Naive thymus-derived CD4-positive, alpha-beta T cell (primary cell): ENCODE results near the gene ABCC11. TPM values are rescaled to one million over a fixed set of nuclear protein-coding genes. Genes with fewer than 3 reads are reported as not detected.

Experiments used
- ATAC-seq: fragments of 150-1000 bp; cut with Tn5 transposase; 2 replicates; pipeline ENCODE4 v1.10.0; 2021; ENCODE audit warnings: mild to moderate bottlenecking, moderate library complexity
- CTCF ChIA-PET: fragments of 350-600 bp; sonication (Branson Sonifier 250); formaldehyde crosslinking; loops from one replicate; lab custom pipeline; 2021; ENCODE audit warnings: antibody characterized with exemption; lab: Charles Lee
- POLR2A ChIA-PET: fragments of 350-600 bp; sonication (Branson Sonifier 250); formaldehyde crosslinking; loops from one replicate; lab custom pipeline; 2021; ENCODE audit warnings: antibody characterized with exemption, inconsistent platforms; lab: Charles Lee
- DNase-seq, 9 donors: peaks; one replicate each; pipeline versions ENCODE4 v3.0.0 to v3.0.0-alpha.2; 2020 to 2022; ENCODE audit warnings: mixed read lengths in 1 of 9
- H3K27ac ChIP-seq: one replicate; pipeline ENCODE4 v1.7.0; 2013; ENCODE audit warnings: mild to moderate bottlenecking, low read depth, low read length, moderate library complexity
- H3K27me3 ChIP-seq, 2 donors: one replicate each; pipeline ENCODE4 v1.7.0; 2013; ENCODE audit warnings: low read length in 2 of 2, mild to moderate bottlenecking in 2 of 2, moderate library complexity in 2 of 2; ENCODE audit not compliant: control insufficient read depth in 2 of 2, insufficient read depth in 2 of 2
- H3K36me3 ChIP-seq, 3 experiments: 1 replicate in 2 of 3; 2 replicates in 1 of 3; pipeline ENCODE4 v1.7.0; 2013; ENCODE audit warnings: low read length in 3 of 3, mild to moderate bottlenecking in 3 of 3, moderate library complexity in 1 of 3; ENCODE audit not compliant: insufficient read depth in 3 of 3, control insufficient read depth in 2 of 3
- H3K4me1 ChIP-seq, 2 donors: one replicate each; pipeline ENCODE4 v1.7.0; 2013; ENCODE audit warnings: low read length in 2 of 2, mild to moderate bottlenecking in 2 of 2, moderate library complexity in 1 of 2; ENCODE audit not compliant: control insufficient read depth in 2 of 2, insufficient read depth in 2 of 2
- H3K4me3 ChIP-seq: 2 replicates; pipeline ENCODE4 v1.7.0; 2013; ENCODE audit warnings: mild to moderate bottlenecking, low read length
- H3K9me3 ChIP-seq, 3 experiments: 1 replicate in 2 of 3; 2 replicates in 1 of 3; pipeline ENCODE4 v1.7.0; 2013; ENCODE audit warnings: low read length in 3 of 3; ENCODE audit not compliant: control insufficient read depth in 2 of 3
- H3K27ac Mint-ChIP-seq, 9 donors: one replicate each; pipeline ENCODE4 v1.8.0; 2020 to 2022; ENCODE audit warnings: mixed read lengths in 9 of 9, mild to moderate bottlenecking in 8 of 9, moderate library complexity in 5 of 9, inconsistent platforms in 2 of 9
- H3K27me3 Mint-ChIP-seq, 5 donors: one replicate each; pipeline ENCODE4 v1.8.0; 2021 to 2022; ENCODE audit warnings: mixed read lengths in 5 of 5, mild to moderate bottlenecking in 1 of 5
- H3K36me3 Mint-ChIP-seq, 5 donors: one replicate each; pipeline ENCODE4 v1.8.0; 2020 to 2022; ENCODE audit warnings: mixed read lengths in 5 of 5, mild to moderate bottlenecking in 3 of 5, inconsistent platforms in 1 of 5
- H3K4me1 Mint-ChIP-seq, 7 donors: one replicate each; pipeline ENCODE4 v1.8.0; 2020 to 2022; ENCODE audit warnings: mixed read lengths in 7 of 7, mild to moderate bottlenecking in 3 of 7, inconsistent platforms in 1 of 7
- H3K4me3 Mint-ChIP-seq, 10 donors: one replicate each; pipeline ENCODE4 v1.8.0; 2020 to 2022; ENCODE audit warnings: mild to moderate bottlenecking in 10 of 10, mixed read lengths in 10 of 10, moderate library complexity in 6 of 10, inconsistent platforms in 2 of 10
- H3K9me3 Mint-ChIP-seq, 11 donors: one replicate each; pipeline ENCODE4 v1.8.0; 2020 to 2022; ENCODE audit warnings: mixed read lengths in 11 of 11, mild to moderate bottlenecking in 4 of 11, inconsistent platforms in 1 of 11, moderate library complexity in 1 of 11
- intact Hi-C, 2 donors: fragments of 100-400 bp; cut with micrococcal nuclease; formaldehyde crosslinking; loops; one replicate each; pipeline ENCODE4 v1.15.1; 2023
- polyA plus RNA-seq, 2 donors: library from polyadenylated mRNA; unstranded; fragments of 300-500 nt; fragmentation: Illumina TruSeq; gene quantifications; one replicate each; pipeline ENCODE4 v1.2.3, GENCODE V29; 2021
- total RNA-seq, 6 experiments: library from RNA in 5 of 6; stranded (reverse) in 5 of 6; gene quantifications; 1 replicate in 5 of 6; 2 replicates in 1 of 6; pipeline ENCODE4 v1.2.3 and lab custom pipeline; 2021 to 2026

ABCC11 gene
- total and polyA plus RNA-seq, 7 experiments from 2014 or later, result 0.08 to 0.81 TPM; not detected in 5

- no peak overlapping the region for H3K27ac Mint-ChIP-seq
- H3K4me1 Mint-ChIP-seq, result peaks cover 0 to 2% (median 0%) of the 10 kb centered on the region in 7 donors
- Histone ChIP-seq H3K36me3 (no peaks in the 10 kb centered on the region), H3K27ac (no peak overlapping the region), H3K4me3 (no peak overlapping the region), H3K4me1 (no peaks in the 10 kb centered on the region), H3K27me3 (no peaks in the 10 kb centered on the region), H3K9me3 (no peaks in the 10 kb centered on the region)
- DNase-seq (no peak), ATAC-seq (no peak)
- peaks cover 0 to 4% (median 0%) of the 10 kb centered on the region in 5 donors for H3K36me3 Mint-ChIP-seq
- H3K27me3 Mint-ChIP-seq, result peaks cover 0 to 4% (median 0%) of the 10 kb centered on the region in 5 donors
- H3K4me3 Mint-ChIP-seq, result no peak overlapping the region
- CTCF ChIA-PET, result no interaction called here
- peaks cover 0 to 3% (median 0%) of the 10 kb centered on the region in 11 donors for H3K9me3 Mint-ChIP-seq
- POLR2A ChIA-PET, result no interaction called here
- intact Hi-C loops, result no loop called here
These were observed 29.6 kb downstream of the ABCC11 start for GRCh38 chr16:48217708-48218107.

- Histone ChIP-seq H3K9me3 (no peaks in the 10 kb centered on the region), H3K27me3 (no peaks in the 10 kb centered on the region), H3K36me3 (no peaks in the 10 kb centered on the region), H3K4me1 (no peaks in the 10 kb centered on the region), H3K4me3 (no peak overlapping the region), H3K27ac (no peak overlapping the region)
- no peak overlapping the region for H3K27ac Mint-ChIP-seq
- POLR2A ChIA-PET, result no interaction called here
- CTCF ChIA-PET, result no interaction called here
- no peaks in the 10 kb centered on the region for H3K4me1 Mint-ChIP-seq
- H3K36me3 Mint-ChIP-seq, result peaks cover 0 to 2% (median 0%) of the 10 kb centered on the region in 5 donors
- H3K4me3 Mint-ChIP-seq, result no peak overlapping the region
- ATAC-seq (no peak), DNase-seq (no peak)
- H3K9me3 Mint-ChIP-seq, result peaks cover 0 to 3% (median 0%) of the 10 kb centered on the region in 11 donors
- peaks cover 0 to 4% (median 0%) of the 10 kb centered on the region in 5 donors for H3K27me3 Mint-ChIP-seq
- intact Hi-C loops, result no loop called here
These were observed 31.6 kb downstream of the ABCC11 start for GRCh38 chr16:48215738-48216137.

GRCh38 chr16:48212033-48212432 lies 35.3 kb downstream of the ABCC11 start:
- H3K36me3 Mint-ChIP-seq, result no peaks in the 10 kb centered on the region
- Histone ChIP-seq H3K4me3 (no peak overlapping the region), H3K27me3 (no peaks in the 10 kb centered on the region), H3K9me3 (no peaks in the 10 kb centered on the region), H3K27ac (no peak overlapping the region), H3K4me1 (no peaks in the 10 kb centered on the region), H3K36me3 (no peaks in the 10 kb centered on the region)
- ChIA-PET POLR2A (no interaction called here), CTCF (no interaction called here)
- peaks cover 0 to 1% (median 0%) of the 10 kb centered on the region in 11 donors for H3K9me3 Mint-ChIP-seq
- H3K4me1 Mint-ChIP-seq, result peaks cover 0 to 1% (median 0%) of the 10 kb centered on the region in 7 donors
- H3K27ac Mint-ChIP-seq, result no peak overlapping the region
- intact Hi-C loops, result no loop called here
- DNase-seq, result no peak
- H3K4me3 Mint-ChIP-seq, result no peak overlapping the region
- H3K27me3 Mint-ChIP-seq, result peaks cover 3 to 17% (median 7%) of the 10 kb centered on the region in 5 donors
- ATAC-seq, result no peak

GRCh38 chr16:48210747-48211146 lies 36.6 kb downstream of the ABCC11 start:
- Mint-ChIP-seq H3K36me3 (no peaks in the 10 kb centered on the region), H3K9me3 (peaks cover 0 to 1% (median 0%) of the 10 kb centered on the region in 11 donors), H3K27me3 (peaks cover 7 to 21% (median 11%) of the 10 kb centered on the region in 5 donors), H3K27ac (no peak overlapping the region), H3K4me3 (no peak overlapping the region), H3K4me1 (peaks cover 0 to 3% (median 0%) of the 10 kb centered on the region in 7 donors)
- no peak for ATAC-seq
- ChIA-PET CTCF (no interaction called here), POLR2A (no interaction called here)
- Histone ChIP-seq H3K4me1 (no peaks in the 10 kb centered on the region), H3K27ac (no peak overlapping the region), H3K9me3 (no peaks in the 10 kb centered on the region), H3K4me3 (no peak overlapping the region), H3K27me3 (no peaks in the 10 kb centered on the region), H3K36me3 (no peaks in the 10 kb centered on the region)
- intact Hi-C loops, result no loop called here
- DNase-seq, result no peak

GRCh38 chr16:48206594-48207242 lies 40.6 kb downstream of the ABCC11 start:
- DNase-seq, result no peak
- no peak for ATAC-seq
- H3K4me1 Mint-ChIP-seq, result peaks cover 0 to 4% (median 0%) of the 10 kb centered on the region in 7 donors
- ChIA-PET CTCF (no interaction called here), POLR2A (no interaction called here)
- no peaks in the 10 kb centered on the region for H3K27me3 ChIP-seq
- no peaks in the 10 kb centered on the region for H3K9me3 ChIP-seq
- H3K27ac Mint-ChIP-seq, result no peak overlapping the region
- no peaks in the 10 kb centered on the region for H3K36me3 ChIP-seq
- no peak overlapping the region for H3K27ac ChIP-seq
- no peak overlapping the region for H3K4me3 ChIP-seq
- no peaks in the 10 kb centered on the region for H3K36me3 Mint-ChIP-seq
- peaks cover 0 to 1% (median 0%) of the 10 kb centered on the region in 11 donors for H3K9me3 Mint-ChIP-seq
- intact Hi-C loops, result no loop called here
- H3K4me1 ChIP-seq, result no peaks in the 10 kb centered on the region
- H3K4me3 Mint-ChIP-seq, result no peak overlapping the region
- peaks cover 11 to 29% (median 17%) of the 10 kb centered on the region in 5 donors for H3K27me3 Mint-ChIP-seq

- no peaks in the 10 kb centered on the region for H3K36me3 Mint-ChIP-seq
- H3K27ac ChIP-seq, result no peak overlapping the region
- H3K9me3 ChIP-seq, result no peaks in the 10 kb centered on the region
- H3K27me3 ChIP-seq, result no peaks in the 10 kb centered on the region
- no peaks in the 10 kb centered on the region for H3K36me3 ChIP-seq
- peaks cover 0 to 1% (median 0%) of the 10 kb centered on the region in 11 donors for H3K9me3 Mint-ChIP-seq
- no peaks in the 10 kb centered on the region for H3K4me1 ChIP-seq
- DNase-seq (no peak), ATAC-seq (no peak)
- H3K4me3 Mint-ChIP-seq, result no peak overlapping the region
- peaks cover 11 to 34% (median 17%) of the 10 kb centered on the region in 5 donors for H3K27me3 Mint-ChIP-seq
- ChIA-PET CTCF (no interaction called here), POLR2A (no interaction called here)
- H3K4me1 Mint-ChIP-seq, result peaks cover 0 to 4% (median 0%) of the 10 kb centered on the region in 7 donors
- H3K4me3 ChIP-seq, result no peak overlapping the region
- intact Hi-C loops, result no loop called here
- H3K27ac Mint-ChIP-seq, result no peak overlapping the region
These were observed 42.6 kb downstream of the ABCC11 start for GRCh38 chr16:48204825-48205151.
